ENCODE results near the gene FAM107B.

DNA sequence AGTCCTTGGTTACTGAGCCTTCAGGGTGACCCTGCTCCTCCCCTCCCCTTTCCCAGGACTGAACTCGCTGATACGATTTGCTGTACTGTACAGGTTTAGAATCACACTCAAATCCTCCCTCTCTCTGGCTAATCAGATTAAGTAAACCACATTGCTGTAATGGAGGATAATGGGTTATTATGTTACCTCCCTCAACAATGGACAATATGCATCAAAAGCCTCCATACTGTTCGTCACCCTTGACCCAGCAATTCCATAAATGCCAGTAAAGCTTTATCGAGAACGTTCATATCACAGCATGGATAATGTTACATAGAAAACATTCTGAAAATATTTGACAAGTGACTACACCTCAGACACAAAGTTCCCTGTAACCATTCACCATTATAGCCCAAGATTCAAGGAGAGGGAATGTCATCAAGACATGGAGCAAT is 61.7 kb downstream of the FAM107B start:
- no peak for TF ChIP-seq CTCF (conservative IDR thresholded peaks at IDR 0.05; ENCODE audit: low read depth, low read length)
- no peak for TF ChIP-seq EZH2 (IDR thresholded peaks at IDR 0.05; ENCODE audit: borderline replicate concordance, low read depth, low read length, poor library complexity, severe bottlenecking)
